GM10248 (cell line): ENCODE measurements around the gene ZCCHC13.
"Not testable (repeated sequence)": the region's sequence is repeated elsewhere in the genome, so short reads cannot be mapped to it uniquely, and the experiment has no call there.

Source experiments
- CTCF ChIA-PET: fragments of 300-600 bp; sonication (Branson Sonifier 250); formaldehyde crosslinking; extraction: SDS; loops from one replicate; lab custom pipeline; 2021; ENCODE audit warnings: antibody characterized with exemption; lab: Yijun Ruan, JAX
- POLR2A ChIA-PET: fragments of 350-650 bp; sonication (Branson Sonifier 250); formaldehyde crosslinking; extraction: SDS; loops from one replicate; lab custom pipeline; 2020; ENCODE audit warnings: antibody characterized with exemption; lab: Yijun Ruan, JAX
- DNase-seq: peaks from one replicate; pipeline ENCODE4 v3.0.0; 2012; ENCODE audit errors: extremely low spot score
- CTCF ChIP-seq: IDR thresholded peaks from 2 replicates; pipeline ENCODE4 v1.5.1; 2012; ENCODE audit warnings: mild to moderate bottlenecking, low read depth; ENCODE audit errors: extremely low read depth, missing control alignments, control extremely low read depth

ZCCHC13 gene

GRCh38 chrX:74300869-74301268 lies 3.1 kb upstream of the ZCCHC13 start:
- POLR2A ChIA-PET = no interaction called here
- DNase-seq = no peak
- TF ChIP-seq CTCF = no peak
- CTCF ChIA-PET = no interaction called here

GRCh38 chrX:74318672-74319071 lies 14.7 kb downstream of the ZCCHC13 start:
- DNase-seq = no peak
- ChIA-PET POLR2A (no interaction called here), CTCF (interaction anchor here (1.0 kb wide), 1 partner anchor 25 kb away, joined by 3 read pairs; no protein-coding TSS in a partner anchor)
- TF ChIP-seq CTCF = no peak

- CTCF ChIA-PET = interaction anchor here (1.0 kb wide), 1 partner anchor 25 kb away, joined by 3 read pairs; no protein-coding TSS in a partner anchor
- DNase-seq, POLR2A ChIA-PET: not testable (repeated sequence)
Observed at GRCh38 chrX:74319321-74319720, 15.3 kb downstream of the ZCCHC13 start.

GRCh38 chrX:74321191-74321590 lies 17.2 kb downstream of the ZCCHC13 start:
- TF ChIP-seq CTCF = no peak
- DNase-seq = no peak
- ChIA-PET CTCF (no interaction called here), POLR2A (no interaction called here)

GRCh38 chrX:74324131-74324530 lies 20.2 kb downstream of the ZCCHC13 start:
- TF ChIP-seq CTCF = no peak
- ChIA-PET POLR2A (no interaction called here), CTCF (no interaction called here)
- DNase-seq = no peak

- ChIA-PET CTCF (no interaction called here), POLR2A (no interaction called here)
- TF ChIP-seq CTCF = no peak
- DNase-seq = no peak
Observed at GRCh38 chrX:74325130-74326059, 21.4 kb downstream of the ZCCHC13 start.

GRCh38 chrX:74338852-74339251 lies 34.9 kb downstream of the ZCCHC13 start:
- TF ChIP-seq CTCF = no peak
- ChIA-PET POLR2A (no interaction called here), CTCF (interaction anchor here (1.5 kb wide), 1 partner anchor 483 kb away, joined by 4 read pairs; no protein-coding TSS in a partner anchor)
- no peak for DNase-seq
